GM21786 (cell line): ENCODE results near the gene FAM222A.
A peak's percentile ranks its signal among the peaks of the same experiment; 100 is the strongest.

Experiments
- ATAC-seq: cut with Tn5 transposase; IDR thresholded peaks from one replicate; pipeline ENCODE4 v1.9.1; 2021; ENCODE audit not compliant: unreplicated experiment

FAM222A gene

GRCh38 chr12:109713187-109714070 is at the start of gene FAM222A:
TSS of gene FAM222A (plus strand) at chr12:109713825. CDS start at chr12:109744147, 30,322 bp downstream.
- peak; percentile 88 for ATAC-seq

- no peak for ATAC-seq
Observed at GRCh38 chr12:109664402-109664801, 49.2 kb upstream of the FAM222A start.

GRCh38 chr12:109666068-109666467 is 47.6 kb upstream of the FAM222A start:
- no peak for ATAC-seq

- ATAC-seq = no peak
Observed at GRCh38 chr12:109670731-109671130, 42.9 kb upstream of the FAM222A start.

GRCh38 chr12:109671502-109671901 is 42.1 kb upstream of the FAM222A start:
- no peak for ATAC-seq

DNA sequence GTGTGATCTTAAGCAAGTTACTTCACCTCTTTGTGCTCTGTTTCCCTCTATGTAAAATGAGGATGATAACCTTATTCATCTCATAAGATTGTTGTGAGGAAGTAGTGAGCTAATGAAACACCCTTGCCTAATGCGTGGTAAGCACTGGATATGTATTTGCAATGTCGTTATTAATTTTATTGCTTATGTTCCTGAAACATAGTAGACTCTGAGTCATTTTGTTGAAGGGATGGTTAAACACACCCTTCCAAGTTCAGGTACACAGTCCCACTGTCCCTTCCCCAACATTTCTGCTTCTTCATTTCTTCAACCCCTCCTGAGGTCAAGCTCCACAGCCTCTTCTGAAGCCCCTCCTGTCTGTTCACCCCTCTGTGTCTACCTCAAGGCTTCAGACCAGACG is 40.2 kb upstream of the FAM222A start:
- ATAC-seq = no peak

DNA sequence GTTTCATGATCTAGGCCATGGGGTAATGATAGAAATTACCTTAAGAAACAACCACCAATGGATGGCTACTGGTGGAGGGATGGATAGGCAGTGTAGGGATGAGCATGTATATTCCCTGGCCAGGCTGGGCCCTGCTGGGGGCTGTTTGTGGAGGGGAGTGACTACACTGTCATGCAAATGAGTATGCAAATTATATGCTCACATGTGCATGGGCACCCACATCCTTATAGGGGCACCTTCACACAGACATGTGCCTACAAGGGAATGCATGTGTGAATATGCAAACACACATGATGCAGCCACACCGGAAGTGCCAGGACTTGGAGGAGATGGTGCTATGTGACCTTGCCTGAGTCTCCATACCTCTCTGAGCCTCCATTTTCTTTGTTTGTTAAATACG is 39.7 kb upstream of the FAM222A start:
- no peak for ATAC-seq

GRCh38 chr12:109675411-109675810 is 38.2 kb upstream of the FAM222A start:
- no peak for ATAC-seq

GRCh38 chr12:109677279-109677691 is 36.3 kb upstream of the FAM222A start:
- no peak for ATAC-seq

- ATAC-seq = no peak
Observed at GRCh38 chr12:109678719-109679118, 34.9 kb upstream of the FAM222A start.

DNA sequence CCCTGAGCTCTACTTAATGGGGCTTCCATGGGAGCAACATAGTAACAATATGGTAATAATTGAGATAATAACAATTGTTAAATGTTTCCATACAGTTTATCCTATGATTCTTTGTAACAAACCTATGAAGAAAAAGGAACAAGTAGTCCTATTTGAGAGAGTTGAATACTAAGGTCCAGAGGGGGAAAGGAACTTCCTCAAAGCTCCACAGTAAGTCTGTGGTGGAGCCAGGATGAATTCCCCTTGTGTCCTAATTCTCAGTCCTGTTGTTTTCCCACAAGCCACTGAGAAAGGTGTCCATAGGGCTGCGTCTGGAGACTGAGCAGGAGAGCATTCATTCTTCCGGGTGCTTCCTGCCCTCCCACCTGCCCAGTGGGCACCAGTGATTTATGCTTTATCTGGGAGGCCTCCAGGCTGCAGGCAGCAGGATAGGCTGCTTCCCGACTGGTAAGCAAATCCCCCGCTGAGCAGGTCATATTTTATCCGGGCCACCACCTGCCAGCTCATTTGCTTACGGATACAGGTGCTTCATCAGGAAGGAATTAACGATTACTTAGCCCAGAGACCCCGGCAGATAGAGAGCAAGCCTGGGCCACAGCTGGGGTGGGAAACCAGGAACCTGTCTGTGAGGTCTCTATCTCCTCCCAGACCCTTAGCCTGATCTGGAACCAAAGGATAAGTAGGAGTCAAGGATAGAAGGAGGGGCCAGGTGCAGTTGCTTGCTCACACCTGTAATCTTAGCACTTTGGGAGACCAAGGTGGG is 33.9 kb upstream of the FAM222A start:
- ATAC-seq = no peak

DNA sequence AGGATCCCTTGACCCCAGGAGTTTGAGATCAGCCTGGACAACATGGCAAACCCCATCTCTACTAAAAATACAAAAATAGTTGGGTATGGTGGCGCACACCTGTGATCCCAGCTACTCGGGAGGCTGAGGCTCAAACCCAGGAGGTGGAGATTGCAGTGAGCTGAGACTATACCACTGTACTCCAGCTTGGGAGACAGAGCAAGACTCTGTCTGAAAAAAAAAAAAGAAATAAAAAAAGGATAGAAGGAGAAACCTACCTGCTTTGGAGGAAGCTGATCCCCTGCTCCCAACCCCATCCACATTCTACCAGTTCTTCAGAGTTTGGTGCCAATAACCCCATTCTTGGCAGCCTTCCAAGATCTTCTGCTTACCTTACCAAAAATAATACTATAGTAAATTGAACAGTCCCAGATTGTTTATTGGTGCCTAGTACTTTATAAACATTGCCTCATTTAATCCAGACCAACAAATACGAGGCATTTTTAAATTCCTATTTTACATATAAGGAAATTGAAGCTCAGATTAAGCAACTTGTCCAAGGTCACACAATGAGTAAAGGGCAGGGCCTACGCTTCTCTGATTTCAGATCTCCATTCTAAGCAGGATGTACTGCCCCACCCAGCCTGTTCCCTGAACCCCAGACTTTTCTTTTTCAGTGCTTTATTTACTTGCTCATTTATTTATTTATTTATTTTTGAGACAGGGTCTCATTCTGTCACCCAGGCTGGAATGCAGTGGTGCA is 33.2 kb upstream of the FAM222A start:
- no peak for ATAC-seq

GRCh38 chr12:109681986-109682707 is 31.5 kb upstream of the FAM222A start:
- no peak for ATAC-seq

GRCh38 chr12:109682708-109683060 is 30.9 kb upstream of the FAM222A start:
- ATAC-seq = no peak

DNA sequence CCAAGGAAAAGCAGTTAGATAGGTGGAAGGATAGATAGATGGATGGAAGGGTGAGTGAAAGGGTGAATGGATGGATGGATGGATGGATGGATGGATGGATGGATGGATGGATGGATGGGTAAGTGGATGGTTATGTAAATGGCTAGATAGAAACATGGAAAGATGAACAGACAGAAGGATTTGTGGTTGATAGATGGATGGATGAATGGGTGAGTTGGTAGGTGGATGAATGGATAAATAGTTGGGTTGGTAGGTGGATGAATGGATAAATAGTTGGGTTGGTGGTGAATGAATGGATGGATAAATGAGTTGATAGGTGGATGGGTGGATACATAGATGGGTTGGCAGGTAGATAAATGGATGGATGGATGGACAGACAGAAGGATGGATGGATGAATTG is 30.3 kb upstream of the FAM222A start:
- ATAC-seq = no peak

GRCh38 chr12:109685574-109686447 is 27.8 kb upstream of the FAM222A start:
- no peak for ATAC-seq

GRCh38 chr12:109686523-109686922 is 27.1 kb upstream of the FAM222A start:
- no peak for ATAC-seq

DNA sequence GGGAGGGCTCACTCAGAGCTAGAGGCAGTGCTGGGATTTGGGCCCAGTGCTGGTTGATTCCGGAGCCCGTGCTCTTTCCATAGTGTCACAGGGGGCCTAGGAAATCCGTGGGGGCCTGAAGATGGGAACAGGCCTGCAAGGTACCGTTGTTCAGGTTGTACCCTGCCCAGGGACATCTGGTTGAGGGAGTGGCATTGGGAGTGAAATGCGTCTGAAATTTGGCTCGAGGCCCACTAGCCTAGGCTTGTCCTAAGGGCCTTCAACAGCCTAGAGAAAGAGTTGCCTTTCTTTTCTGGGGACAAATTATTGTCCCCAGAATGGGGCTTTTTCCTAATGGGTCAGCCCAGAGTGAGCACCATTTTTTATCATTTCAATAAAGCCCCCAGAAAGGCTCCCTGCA is 26.4 kb upstream of the FAM222A start:
- no peak for ATAC-seq

- no peak for ATAC-seq
Observed at GRCh38 chr12:109689426-109689825, 24.2 kb upstream of the FAM222A start.

- no peak for ATAC-seq
Observed at GRCh38 chr12:109693160-109693559, 20.5 kb upstream of the FAM222A start.
